GM18511 (cell line): ENCODE results near the gene HSPB1.
A peak's percentile ranks its signal among the peaks of the same experiment; 100 is the strongest.
"Not testable (repeated sequence)": the region's sequence is repeated elsewhere in the genome, so short reads cannot be mapped to it uniquely, and the experiment has no call there.

ENCODE experiments used
- ATAC-seq: cut with Tn5 transposase; IDR thresholded peaks from one replicate; pipeline ENCODE4 v1.9.1; 2021; ENCODE audit warnings: mild to moderate bottlenecking, moderate library complexity; ENCODE audit not compliant: unreplicated experiment

Gene HSPB1

DNA sequence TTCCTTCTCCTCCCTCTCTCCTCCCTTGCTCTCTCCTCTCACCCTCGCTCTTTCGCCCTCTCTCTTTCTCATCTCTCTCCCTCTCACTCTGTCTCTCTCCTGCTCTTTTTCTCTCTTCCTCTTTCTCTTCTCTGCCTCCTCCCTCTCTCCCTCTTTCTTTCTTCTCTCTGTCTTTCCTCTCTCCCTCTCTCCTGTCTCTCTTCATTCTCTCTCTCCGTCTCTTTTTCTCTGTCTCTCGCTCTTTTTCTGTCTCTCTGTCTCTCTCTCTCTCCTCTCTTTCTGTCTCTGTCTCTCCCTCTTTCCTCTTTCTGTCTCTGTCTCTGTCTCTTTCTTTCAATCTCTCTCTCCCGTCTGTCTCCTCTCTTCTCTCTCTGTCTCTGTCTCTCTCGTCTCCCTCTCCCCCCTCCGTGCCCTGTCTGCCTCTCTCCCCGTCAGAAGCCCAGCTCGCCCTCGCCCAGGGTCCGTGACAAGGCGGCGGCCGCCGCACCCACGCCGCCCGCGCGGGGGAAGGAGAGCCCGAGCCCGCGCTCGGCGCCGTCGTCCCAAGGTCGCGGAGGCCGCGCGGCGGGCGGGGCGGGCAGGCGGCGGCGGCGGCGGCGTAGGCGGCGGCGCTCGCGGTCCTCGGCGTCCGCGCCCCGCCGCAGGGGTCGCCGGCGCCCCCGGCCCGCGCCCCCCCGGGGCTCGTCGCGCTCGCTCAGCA lies 21.3 kb upstream of the HSPB1 start:
- ATAC-seq = no peak

DNA sequence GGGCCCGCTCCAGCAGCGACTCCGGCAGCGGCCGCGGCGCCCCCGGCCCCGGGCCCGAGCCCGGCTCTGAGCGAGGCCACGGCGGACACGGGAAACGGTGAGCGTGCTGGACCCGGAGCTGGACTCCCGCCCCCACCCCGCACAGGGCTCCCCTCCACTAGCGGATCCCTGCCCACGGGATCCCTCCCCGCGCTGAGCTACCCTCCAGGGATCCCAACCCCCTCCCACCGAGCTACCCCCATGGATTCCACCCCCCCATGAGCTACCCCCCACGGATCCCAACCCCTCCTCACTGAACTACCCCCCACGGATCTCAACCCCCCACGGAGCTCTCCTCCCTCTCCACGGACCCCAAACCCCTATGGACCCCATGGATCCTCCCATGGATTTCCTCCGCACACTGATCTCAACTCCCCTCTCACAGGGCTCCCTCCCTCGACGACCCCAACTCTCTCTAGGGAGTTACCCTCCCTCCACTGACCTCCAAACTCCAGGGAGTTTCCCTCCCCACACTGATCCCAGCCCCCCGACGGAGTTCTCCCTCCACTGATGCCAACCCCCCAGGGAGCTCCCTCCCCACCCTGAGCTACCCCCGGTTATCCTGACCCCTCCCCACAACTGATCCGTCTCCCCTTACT lies 20.6 kb upstream of the HSPB1 start:
- ATAC-seq = no peak

GRCh38 chr7:76282344-76283253 lies 19.9 kb upstream of the HSPB1 start:
- ATAC-seq = no peak

DNA sequence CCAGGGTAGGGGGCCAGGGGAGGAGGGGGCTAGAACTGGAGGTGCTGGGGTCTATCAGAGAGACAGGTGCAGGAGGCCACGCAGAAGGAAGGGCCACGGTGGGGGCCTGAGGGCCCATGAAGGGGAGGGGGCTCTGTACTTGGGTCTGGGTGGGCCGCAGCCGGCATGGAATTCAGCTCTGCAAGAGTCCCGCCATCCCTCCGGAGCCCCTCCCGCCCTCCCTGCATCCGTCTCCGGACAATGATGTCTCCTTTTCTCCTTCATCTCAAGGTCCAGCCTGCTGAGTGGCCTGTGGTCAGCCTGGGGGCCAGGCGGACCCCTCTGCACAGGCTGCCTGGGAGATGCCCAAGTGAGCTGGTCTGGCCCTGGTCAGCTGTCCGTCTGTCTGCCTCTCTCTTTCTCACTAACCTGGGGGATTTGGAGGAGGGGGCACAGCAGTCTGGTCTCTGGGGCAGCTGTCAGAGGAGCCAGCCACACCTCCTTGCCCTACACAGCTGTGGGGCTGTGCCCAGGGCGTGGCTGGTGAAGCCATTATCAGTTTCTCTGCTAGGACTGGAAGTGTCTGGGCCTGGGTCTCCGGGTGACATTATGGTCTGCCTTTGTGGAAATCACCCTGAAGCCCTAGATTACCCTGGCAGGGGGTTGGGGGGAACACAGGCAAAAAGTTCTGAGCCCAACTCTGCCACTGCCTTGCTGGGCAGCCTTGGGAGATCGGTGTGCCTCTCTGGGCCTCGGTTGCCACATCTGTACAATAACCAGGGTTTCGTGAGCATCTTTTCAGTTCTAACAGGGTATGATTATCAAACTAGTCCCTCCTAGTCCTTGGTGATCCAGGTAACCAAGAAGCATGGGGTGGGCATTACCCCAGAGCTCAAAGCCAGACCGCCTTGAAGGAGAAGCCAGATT lies 19.0 kb upstream of the HSPB1 start:
- no peak for ATAC-seq

DNA sequence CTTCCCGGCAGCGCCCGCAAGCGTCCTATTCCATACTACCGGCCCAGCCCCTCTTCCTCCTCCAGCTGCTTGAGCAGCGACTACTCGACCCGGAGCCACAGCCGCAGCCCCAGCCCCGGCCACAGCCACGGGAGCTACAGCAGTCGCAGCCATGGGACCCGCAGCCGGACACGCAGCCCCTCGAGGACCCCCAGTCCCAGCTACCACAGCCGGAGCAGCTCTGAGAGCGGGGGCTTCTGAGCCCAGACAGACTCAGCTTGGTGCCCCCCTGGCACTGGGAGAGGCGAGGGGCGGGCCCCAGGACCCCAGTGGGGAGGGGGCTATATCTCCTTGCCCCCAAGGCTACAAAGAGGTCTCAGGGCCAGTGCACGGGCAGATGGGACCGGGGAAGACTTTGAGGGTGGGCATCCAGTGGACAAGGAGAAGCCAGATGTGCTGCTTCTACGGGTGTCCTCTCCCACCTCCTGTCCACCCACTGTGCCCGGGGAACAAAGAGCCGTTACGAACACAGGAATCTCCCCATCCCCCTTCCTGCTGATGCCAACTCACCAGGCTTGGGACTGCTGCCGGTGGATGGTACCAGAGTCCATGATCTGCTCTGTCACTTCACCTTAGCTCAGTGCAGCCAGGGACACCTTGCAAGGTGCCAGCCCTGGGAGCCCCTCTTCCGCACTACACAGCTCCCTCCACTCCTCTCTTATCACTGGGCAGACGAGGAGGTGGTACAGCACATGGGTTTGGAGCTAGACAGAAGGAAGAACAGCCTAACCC lies 16.7 kb upstream of the HSPB1 start:
- ATAC-seq = no peak

DNA sequence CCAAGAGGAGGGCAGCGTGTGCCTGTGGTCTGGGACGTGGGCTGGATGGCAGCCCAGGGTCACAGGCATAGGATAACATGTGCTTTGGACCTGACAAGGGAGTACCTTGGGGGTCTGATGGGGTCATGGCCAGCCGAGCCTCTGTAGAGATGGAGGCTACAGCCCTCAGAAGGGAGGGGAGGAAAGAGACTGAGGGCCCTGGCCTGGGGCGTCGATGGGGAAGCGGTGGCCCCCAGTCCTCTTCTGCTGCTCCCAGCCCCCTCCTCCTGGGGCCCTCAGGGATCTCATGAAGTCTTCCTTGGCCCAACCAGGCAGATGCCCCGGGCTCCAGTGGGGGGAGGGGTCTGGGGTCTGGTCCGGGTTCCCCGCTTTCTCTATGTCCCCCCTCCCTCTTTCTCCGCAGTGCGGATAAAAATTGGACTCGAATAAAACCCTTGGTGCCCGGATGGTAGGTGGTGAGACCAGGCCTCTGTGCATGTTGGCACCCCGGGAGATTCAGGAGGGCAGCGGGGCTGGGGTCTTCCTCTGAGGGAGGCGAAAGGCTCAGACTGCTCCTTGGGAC lies 15.6 kb upstream of the HSPB1 start:
- ATAC-seq = no peak

- ATAC-seq = not testable (repeated sequence)
These were observed 11.6 kb upstream of the HSPB1 start for GRCh38 chr7:76290847-76291350.

DNA sequence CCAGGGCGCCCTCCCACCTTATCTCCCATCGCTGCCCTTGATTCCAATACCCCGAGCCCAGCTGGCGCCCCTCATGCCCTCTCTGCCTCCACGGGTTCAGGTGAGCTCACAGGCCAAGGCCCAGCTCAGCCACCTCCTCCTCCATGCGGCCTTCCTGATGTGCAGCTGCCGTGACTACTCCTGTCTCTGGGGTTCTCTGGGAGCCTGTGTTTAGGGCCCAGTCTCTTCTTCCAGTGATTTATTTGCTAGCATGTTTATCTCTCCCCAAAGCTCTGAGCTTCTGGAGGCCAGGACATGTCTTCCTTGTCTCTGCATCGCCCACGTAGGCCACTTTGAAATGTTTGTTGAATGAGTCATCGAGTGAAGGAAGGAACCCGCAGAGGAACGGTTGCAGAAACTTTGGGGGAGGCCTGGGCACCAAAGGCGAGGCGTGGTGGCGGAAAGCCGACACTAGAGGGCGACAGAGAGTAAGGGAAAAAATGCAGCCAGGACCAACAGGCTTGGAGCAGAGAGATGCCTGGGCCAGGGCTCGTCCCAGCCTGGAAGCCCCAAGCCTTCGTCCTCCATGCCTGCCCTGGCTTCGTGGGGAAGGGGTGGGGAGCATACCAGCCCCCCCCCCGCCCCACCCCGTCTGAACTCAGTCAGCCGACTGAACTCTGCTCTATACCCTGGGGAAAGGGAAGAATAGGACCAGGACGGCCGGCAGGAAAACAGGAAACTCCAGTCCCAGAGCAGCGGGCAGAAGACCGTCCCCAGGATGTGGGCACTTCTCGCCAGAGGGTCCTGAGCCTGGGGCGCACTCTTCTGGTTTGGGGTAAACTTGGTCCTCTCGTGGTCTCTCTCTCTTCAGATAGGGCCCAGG lies 10.9 kb upstream of the HSPB1 start:
- peak; percentile 80 for ATAC-seq

DNA sequence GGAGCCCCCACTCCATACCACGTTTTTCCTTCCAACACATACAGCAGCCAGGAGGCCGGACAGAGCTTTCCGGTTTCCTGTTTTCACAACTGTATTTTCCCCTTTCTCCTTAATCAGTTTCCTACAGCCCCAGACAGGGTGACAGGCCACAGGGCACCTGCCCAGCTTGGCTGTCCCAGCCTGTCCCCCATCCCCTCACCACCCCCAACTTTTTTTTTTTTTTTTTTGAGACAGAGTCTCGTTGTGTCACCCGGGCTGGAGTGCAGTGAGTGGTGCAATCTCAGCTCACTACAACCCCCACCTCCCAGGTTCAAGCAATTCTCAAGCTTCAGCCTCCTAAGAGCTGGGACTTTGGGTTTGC lies 10.3 kb upstream of the HSPB1 start:
- ATAC-seq = no peak

DNA sequence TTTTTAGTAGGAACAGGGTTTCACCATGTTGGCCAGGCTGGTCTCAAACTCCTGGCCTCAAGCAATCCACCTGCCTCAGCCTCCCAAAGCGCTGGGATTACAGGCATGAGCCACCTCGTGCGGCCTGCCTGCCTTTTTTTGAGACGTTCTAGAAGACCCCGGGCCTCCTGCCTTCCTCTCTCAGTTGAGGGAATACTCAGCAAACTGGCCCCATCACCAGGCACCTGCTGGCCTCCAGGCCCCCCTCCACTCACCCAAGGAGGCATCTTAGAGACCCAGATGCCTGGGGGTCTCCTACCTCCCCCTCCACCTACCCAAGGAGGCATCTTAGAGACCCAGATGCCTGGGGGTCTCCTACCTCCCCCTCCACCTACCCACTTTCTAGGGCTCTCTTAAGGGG lies 9.6 kb upstream of the HSPB1 start:
- ATAC-seq = not testable (repeated sequence)

DNA sequence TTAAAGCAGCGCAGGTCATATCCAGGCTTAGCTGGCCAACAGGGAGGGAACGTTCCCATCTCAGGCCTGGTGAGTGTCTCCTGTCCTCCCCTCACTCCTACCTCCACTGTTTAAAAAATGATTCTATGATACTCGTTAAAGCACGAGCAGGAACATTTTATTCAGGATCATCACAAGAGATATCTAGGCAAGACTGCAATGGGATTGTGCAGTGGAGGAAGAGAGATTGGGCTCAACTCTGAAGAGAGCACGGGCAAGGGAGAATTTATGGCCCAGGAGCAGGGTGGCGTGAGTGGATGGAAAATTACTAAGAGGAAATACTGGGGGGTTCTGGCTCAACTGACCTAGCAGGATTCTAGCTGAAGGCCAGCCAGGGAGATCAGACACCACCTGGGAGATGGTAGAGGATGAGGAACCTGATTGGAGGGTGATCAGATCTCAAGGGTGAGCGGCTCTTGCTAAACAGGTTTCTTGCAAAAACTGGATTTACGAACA lies 9.0 kb upstream of the HSPB1 start:
- ATAC-seq = no peak

DNA sequence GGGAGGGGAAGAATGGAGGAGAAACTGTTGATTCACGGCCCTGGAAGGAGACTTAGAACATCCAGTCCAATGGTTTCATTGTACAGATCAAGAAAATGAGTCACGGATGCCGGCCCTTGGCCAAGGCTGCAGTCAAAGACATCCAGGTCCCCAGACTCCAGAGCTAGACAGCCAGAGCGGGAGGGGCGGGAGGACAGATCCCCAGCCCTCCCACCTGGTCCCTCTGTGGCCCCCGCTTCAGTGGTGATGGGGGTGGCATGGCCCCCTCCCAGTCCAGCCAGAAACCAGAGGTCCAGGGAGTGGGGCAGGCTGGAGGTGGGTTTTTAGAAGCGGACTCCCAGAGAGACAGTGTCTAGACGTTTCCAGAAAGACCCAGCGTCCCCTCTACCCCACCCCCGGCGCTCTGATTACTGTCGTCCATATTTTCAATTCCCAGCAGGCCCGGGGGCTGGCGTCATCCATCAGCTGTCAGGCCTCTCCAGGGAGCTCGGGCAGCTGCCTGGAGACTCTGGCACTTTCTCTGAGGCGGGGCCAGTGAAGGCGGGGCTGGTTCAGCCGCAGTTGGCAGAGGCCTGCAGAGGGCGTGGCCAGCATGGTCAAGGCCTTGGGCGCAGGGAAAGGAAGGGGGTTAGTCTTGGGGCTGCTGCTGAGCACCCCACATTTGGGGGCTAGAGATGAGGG lies 8.0 kb upstream of the HSPB1 start:
- peak; percentile 66 for ATAC-seq

DNA sequence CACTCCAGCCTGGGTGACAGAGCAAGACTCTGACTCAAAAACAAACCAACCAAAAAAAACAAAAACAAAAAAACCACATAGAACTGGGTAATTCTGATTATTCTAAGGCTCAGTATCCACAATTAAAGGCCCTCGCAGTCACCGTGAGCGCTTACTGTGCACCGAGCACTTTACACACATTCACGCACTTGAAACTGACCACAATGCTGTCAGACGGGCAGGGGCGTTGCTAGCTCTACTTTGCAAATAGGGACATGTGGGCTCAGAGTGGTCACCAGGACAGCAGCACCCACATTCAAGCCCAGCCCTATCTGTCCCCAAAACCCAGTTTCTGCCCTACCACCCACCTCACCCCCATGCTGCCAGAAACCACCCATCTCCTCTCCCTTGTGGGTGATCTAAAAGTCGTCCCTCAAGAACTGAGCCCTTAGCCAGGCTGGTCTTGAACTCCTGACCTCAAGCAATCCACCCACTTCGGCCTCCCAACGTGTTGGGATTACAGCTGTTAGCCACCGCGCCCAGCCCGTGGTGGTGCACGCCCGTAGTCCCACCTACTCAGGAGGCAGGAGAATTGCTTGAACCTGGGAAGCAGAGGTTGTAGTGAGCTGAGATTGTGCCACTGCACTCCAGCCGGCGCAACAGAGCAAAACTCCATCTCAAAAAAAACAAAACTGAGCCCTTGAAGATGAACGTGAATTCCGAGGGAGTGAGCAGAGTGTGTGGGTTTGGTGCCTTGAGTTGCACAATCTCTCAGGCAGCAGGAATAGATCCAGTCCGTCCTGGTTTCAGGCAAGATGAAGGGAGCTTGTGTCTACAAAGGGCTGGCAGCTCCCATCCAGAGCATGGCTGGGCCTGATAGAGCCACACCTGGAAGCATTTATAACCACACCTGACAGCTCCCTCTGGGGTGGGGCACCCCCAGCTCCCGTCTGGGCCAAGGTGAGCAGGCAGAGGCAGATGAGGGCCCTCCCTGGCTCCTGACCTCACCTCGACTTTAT lies 5.4 kb upstream of the HSPB1 start:
- ATAC-seq = no peak

GRCh38 chr7:76300166-76300731 lies 2.2 kb upstream of the HSPB1 start:
- ATAC-seq = no peak

GRCh38 chr7:76301000-76301399 lies 1.5 kb upstream of the HSPB1 start:
- ATAC-seq = no peak
